NCI-H2227 (cell line): ENCODE measurements around the gene PCCA.
"Not testable (repeated sequence)": the region's sequence is repeated elsewhere in the genome, so short reads cannot be mapped to it uniquely, and the experiment has no call there.

ENCODE experiments used
- DNase-seq: peaks from one replicate; lab custom pipeline; 2025; ENCODE audit not compliant: unreplicated experiment; lab: John Stamatoyannopoulos, UW

Gene PCCA

DNA sequence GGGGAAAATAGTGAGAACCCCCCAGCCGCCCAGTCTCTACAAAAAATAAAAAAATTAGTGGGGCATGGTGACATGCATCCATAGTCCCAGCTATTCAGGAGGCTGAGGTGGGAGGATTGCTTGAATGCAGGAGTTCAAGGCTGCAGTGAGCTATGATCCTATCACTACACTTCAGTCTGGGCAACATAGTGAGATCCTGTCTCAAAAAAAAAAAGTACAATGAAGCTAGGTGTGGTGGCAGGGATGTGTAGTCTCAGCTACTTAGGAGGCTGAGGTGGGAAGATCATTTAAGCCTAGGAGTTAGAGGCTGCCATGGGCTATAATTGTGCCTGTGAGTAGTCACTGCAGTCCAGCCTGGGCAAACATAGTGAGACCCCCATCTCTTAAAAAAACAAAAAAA lies 8.9 kb downstream of the PCCA start:
- no peak for DNase-seq

- no peak for DNase-seq
Observed at GRCh38 chr13:100098445-100099116, 9.7 kb downstream of the PCCA start.

GRCh38 chr13:100099117-100099445 lies 10.2 kb downstream of the PCCA start:
- not testable (repeated sequence) for DNase-seq

DNA sequence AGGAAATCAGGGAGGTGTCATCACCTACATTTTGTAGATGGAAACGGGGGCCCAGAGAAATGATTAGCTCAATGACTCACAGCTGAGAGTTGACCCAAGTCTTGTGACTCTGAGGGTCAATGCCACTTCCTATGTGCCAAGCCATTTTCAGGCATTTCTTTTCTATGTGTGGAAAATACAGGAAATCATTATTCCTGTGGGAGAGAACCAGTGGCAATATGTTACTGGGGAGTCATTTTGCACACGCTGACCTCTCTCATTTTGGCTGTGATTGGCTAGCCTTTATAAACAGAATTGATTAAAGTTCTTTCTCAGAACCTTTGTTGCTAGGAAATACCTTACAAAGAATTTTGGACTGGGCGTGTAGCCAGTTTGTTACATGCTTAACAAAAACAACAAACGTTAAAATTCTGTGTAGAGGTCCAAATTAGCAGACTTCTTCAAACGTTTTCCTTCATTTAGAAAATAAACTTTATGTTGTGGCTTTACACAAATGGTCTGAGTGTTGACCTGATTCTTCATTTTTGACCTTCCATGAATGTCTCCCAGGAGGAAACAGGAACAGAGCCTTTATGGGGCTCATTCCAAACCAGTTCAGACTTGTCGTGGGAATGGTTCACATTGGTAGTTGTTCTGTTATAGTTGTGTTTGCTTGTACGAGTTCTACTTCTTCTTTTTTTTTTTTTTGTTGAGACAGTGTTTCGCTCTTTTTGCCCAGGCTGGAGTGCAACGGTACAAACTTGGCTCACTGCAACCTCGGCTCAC lies 11.4 kb downstream of the PCCA start:
- DNase-seq = no peak

- no peak for DNase-seq
Observed at GRCh38 chr13:100102042-100102441, 13.1 kb downstream of the PCCA start.

GRCh38 chr13:100106005-100106404 lies 17.1 kb downstream of the PCCA start:
- DNase-seq = no peak

GRCh38 chr13:100106705-100107104 lies 17.8 kb downstream of the PCCA start:
- no peak for DNase-seq

DNA sequence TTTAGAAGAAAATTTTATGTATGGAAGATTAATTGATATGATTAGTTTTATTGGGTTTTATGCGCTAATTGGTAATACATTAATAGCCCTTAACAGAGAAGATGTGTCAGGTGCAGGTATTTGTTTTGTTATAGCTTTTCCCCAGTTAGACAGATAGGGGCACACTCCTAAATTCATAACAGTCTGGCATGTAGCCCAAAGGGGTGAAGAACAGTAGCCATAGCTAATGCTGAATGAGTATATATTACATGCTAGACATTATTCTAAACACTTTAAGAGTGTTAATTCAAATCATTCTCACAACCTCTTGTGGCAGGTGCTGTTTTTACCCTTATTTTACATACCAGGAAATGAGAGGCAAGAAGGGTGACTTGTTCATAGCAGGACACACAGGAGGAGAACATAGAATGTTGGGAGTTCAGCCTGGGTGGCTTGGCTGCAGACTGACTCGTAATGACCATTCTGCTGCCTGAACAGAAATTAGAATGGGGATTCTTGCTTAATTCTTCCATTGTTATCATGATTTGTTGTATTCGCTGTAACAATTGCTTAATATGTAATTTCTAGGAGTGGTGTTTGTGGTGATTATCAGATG lies 20.1 kb downstream of the PCCA start:
- no peak for DNase-seq

DNA sequence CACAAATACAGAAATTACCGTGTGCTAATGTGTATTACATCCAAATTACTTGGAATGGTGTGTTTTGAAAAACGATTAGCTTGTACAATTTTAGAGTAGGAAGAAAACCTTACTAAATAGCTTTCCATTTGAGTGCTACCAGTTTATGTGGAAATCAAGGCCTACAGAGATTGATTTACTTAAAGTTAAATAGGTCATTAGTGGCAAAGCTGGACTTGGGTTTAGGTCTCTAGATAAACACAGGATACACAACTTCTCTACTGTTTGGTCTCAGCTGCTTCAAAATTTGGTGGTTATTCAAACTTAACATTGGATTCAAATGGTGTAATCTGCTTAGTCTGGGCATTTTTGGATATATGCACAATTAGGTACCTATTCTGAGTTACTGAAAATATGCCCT lies 21.4 kb downstream of the PCCA start:
- DNase-seq = no peak

GRCh38 chr13:100112186-100112838 lies 23.4 kb downstream of the PCCA start:
- DNase-seq = no peak

- DNase-seq = no peak
Observed at GRCh38 chr13:100115693-100116254, 26.9 kb downstream of the PCCA start.

- no peak for DNase-seq
Observed at GRCh38 chr13:100124265-100124664, 35.4 kb downstream of the PCCA start.

- no peak for DNase-seq
Observed at GRCh38 chr13:100125946-100126345, 37.1 kb downstream of the PCCA start.

- no peak for DNase-seq
Observed at GRCh38 chr13:100128373-100128772, 39.5 kb downstream of the PCCA start.

- no peak for DNase-seq
Observed at GRCh38 chr13:100128838-100129237, 39.9 kb downstream of the PCCA start.

GRCh38 chr13:100129605-100130004 lies 40.7 kb downstream of the PCCA start:
- no peak for DNase-seq

DNA sequence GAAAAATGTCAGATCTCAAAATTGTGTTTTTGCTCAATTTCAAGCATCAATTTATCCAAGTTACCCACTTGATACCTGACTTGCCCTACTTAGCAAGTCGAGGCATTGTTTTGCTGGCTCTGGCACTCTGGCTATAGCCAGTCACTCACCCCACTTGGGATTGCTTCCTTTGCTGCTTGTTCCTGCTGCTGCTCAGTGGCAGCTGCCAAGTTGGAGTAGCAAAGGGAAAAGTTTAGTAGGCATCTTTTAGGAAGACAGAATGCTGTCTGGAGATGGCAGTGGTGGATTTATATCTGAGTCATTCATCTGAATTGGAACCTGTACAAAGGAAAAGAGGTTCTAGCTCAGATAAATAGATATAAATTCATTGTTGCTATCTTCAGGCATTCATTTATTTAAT lies 41.2 kb downstream of the PCCA start:
- DNase-seq = no peak

- no peak for DNase-seq
Observed at GRCh38 chr13:100130930-100131511, 42.1 kb downstream of the PCCA start.

GRCh38 chr13:100131863-100132574 lies 43.1 kb downstream of the PCCA start:
- no peak for DNase-seq

- no peak for DNase-seq
Observed at GRCh38 chr13:100138859-100139491, 50.1 kb downstream of the PCCA start.
